CD4-positive, alpha-beta T cell treated with Interleukin-17A for 1 hour (primary cell): ENCODE data around the gene DHFR2.
"Not testable (repeated sequence)": the region's sequence is repeated elsewhere in the genome, so short reads cannot be mapped to it uniquely, and the experiment has no call there.

ENCODE experiments used
- DNase-seq: peaks from one replicate; pipeline ENCODE4 v3.0.0-alpha.2; 2020

Gene DHFR2

GRCh38 chr3:94064243-94064860 is 1.6 kb upstream of the DHFR2 start:
- DNase-seq: no peak

- DNase-seq: peak; percentile 15
These were observed 892 bp upstream of the DHFR2 start for GRCh38 chr3:94063496-94064119.

- no peak for DNase-seq
These were observed 1.4 kb downstream of the DHFR2 start for GRCh38 chr3:94061297-94061696.

- DNase-seq: no peak
These were observed 12.2 kb downstream of the DHFR2 start for GRCh38 chr3:94050546-94050945.

GRCh38 chr3:94049267-94049666 is 13.4 kb downstream of the DHFR2 start:
- DNase-seq: no peak

GRCh38 chr3:94046533-94046932 is 16.2 kb downstream of the DHFR2 start:
- DNase-seq: no peak

- not testable (repeated sequence) for DNase-seq
These were observed 18.4 kb downstream of the DHFR2 start for GRCh38 chr3:94044100-94044936.

GRCh38 chr3:94043285-94043684 is 19.4 kb downstream of the DHFR2 start:
- DNase-seq: no peak

- peak; percentile 22 for DNase-seq
These were observed 25.7 kb downstream of the DHFR2 start for GRCh38 chr3:94036909-94037507.

GRCh38 chr3:94028093-94028837 is 34.5 kb downstream of the DHFR2 start, which contains the start of gene STX19:
Gene STX19 (minus strand): TSS chr3:94028597. CDS start chr3:94015269, 13,328 bp downstream.
- no peak for DNase-seq

GRCh38 chr3:94026623-94027022 is 36.1 kb downstream of the DHFR2 start:
- no peak for DNase-seq

GRCh38 chr3:94024385-94024784 is 38.3 kb downstream of the DHFR2 start:
- DNase-seq: no peak

GRCh38 chr3:94020293-94020692 is 42.4 kb downstream of the DHFR2 start:
- DNase-seq: no peak

- DNase-seq: no peak
These were observed 43.1 kb downstream of the DHFR2 start for GRCh38 chr3:94019659-94020058.

GRCh38 chr3:94015025-94015424 is 47.7 kb downstream of the DHFR2 start:
- no peak for DNase-seq

GRCh38 chr3:94012185-94012584 is 50.5 kb downstream of the DHFR2 start:
- DNase-seq: no peak

- no peak for DNase-seq
These were observed 51.4 kb downstream of the DHFR2 start for GRCh38 chr3:94011233-94011711.

GRCh38 chr3:94009608-94010007 is 53.1 kb downstream of the DHFR2 start:
- DNase-seq: no peak

GRCh38 chr3:94008253-94008652 is 54.5 kb downstream of the DHFR2 start:
- DNase-seq: no peak
